HCT116 (cell line): ENCODE measurements around the gene SMARCA4. TPM values are rescaled to one million over a fixed set of nuclear protein-coding genes. Genes with fewer than 3 reads are reported as not detected.

Experiments
- ATAC-seq: fragments of 200-7000 bp; cut with Tn5 transposase; 2 replicates; pipeline ENCODE4 v1.9.1; 2020; ENCODE audit warnings: mild to moderate bottlenecking, moderate library complexity
- BruUV-seq: library from RNA; stranded (reverse); fragments of 400-500 nt; replicated peaks from 2 replicates; lab custom pipeline; 2021; lab: Mats Ljungman, UMichigan
- CTCF ChIA-PET: fragments of 300-600 bp; sonication (Branson Sonifier 250); formaldehyde crosslinking; loops from one replicate; lab custom pipeline; 2021; ENCODE audit warnings: antibody characterized with exemption; lab: Charles Lee
- POLR2A ChIA-PET: fragments of 300-600, 350-600 bp; sonication (Branson Sonifier 250); formaldehyde crosslinking; loops from one replicate; lab custom pipeline; 2021; ENCODE audit warnings: antibody characterized with exemption; lab: Charles Lee
- RAD21 ChIA-PET, 2 experiments: fragments of 300-600 bp; sonication (Branson Sonifier 250); formaldehyde crosslinking; loops; one replicate each; lab custom pipeline; 2023; ENCODE audit warnings: low total read pairs in 2 of 2; ENCODE audit not compliant: uncharacterized antibody in 2 of 2, unreplicated experiment in 2 of 2, low non-redundant PET in 1 of 2; lab: Charles Lee
- DNase-seq: peaks from one replicate; pipeline ENCODE4 v3.0.0-alpha.2; 2010; ENCODE audit warnings: low read depth, low spot score
- H2AFZ ChIP-seq: fragments of 200-600 bp; shearing (Covaris generic), sonication (generic); 2 replicates; pipeline ENCODE4 v1.6.1; 2017; ENCODE audit warnings: low read depth, mixed run types, mixed read lengths, antibody characterized with exemption, low read length; ENCODE audit not compliant: poor library complexity, severe bottlenecking
- H3K27ac ChIP-seq: 2 replicates; pipeline ENCODE4 v1.5.1; 2012; ENCODE audit warnings: low read depth, low read length
- H3K27me3 ChIP-seq: fragments of 200-600 bp; sonication (generic); 2 replicates; pipeline ENCODE4 v1.6.1; 2016; ENCODE audit warnings: mixed run types, low read length, mixed read lengths; ENCODE audit not compliant: insufficient read depth
- H3K36me3 ChIP-seq, 2 experiments: fragments of 200-500 bp in 1 of 2; fragments of 200-600 bp in 1 of 2; sonication (Bioruptor generic) in 1 of 2; sonication (generic) in 1 of 2; 2 replicates each; pipeline versions ENCODE4 v1.5.1 to v1.6.1; 2014 to 2016; ENCODE audit warnings: low read length in 2 of 2, inconsistent platforms in 1 of 2, mixed read lengths in 1 of 2, mixed run types in 1 of 2; ENCODE audit not compliant: insufficient read depth in 2 of 2, control insufficient read depth in 1 of 2
- H3K4me1 ChIP-seq, 2 experiments: fragments of 200-600 bp in 1 of 2; sonication (generic) in 1 of 2; 2 replicates each; pipeline versions ENCODE4 v1.5.1 to v1.6.1; 2012 to 2017; ENCODE audit warnings: low read length in 2 of 2, inconsistent platforms in 1 of 2, mild to moderate bottlenecking in 1 of 2, mixed read lengths in 1 of 2, mixed run types in 1 of 2, moderate library complexity in 1 of 2; ENCODE audit not compliant: insufficient read depth in 2 of 2, control insufficient read depth in 1 of 2
- H3K4me2 ChIP-seq: fragments of 200-600 bp; sonication (generic); 2 replicates; pipeline ENCODE4 v1.6.1; 2017; ENCODE audit warnings: mixed run types, low read length, mixed read lengths
- H3K4me3 ChIP-seq, 2 experiments: fragments of 200-600 bp in 1 of 2; sonication (generic) in 1 of 2; replicated peaks in 1 of 2; 2 replicates each; pipeline ENCODE4 v1.5.1; 2011 to 2016; ENCODE audit warnings: low read length in 2 of 2, control low read depth in 1 of 2, low read depth in 1 of 2, mild to moderate bottlenecking in 1 of 2, mixed read lengths in 1 of 2, mixed run types in 1 of 2
- H3K79me2 ChIP-seq: fragments of 200-600 bp; sonication (generic); 2 replicates; pipeline ENCODE4 v1.6.1; 2017; ENCODE audit warnings: mild to moderate bottlenecking, mixed run types, low read length, moderate library complexity, mixed read lengths; ENCODE audit not compliant: insufficient read depth
- H3K9ac ChIP-seq: fragments of 200-600 bp; sonication (generic); 2 replicates; pipeline ENCODE4 v1.6.1; 2016; ENCODE audit warnings: low read length, mixed read lengths
- H3K9me2 ChIP-seq: fragments of 200-600 bp; sonication (generic), shearing (Covaris generic); 2 replicates; pipeline ENCODE4 v1.6.1; 2017; ENCODE audit warnings: mixed run types, mild to moderate bottlenecking, moderate library complexity; ENCODE audit not compliant: insufficient read depth
- H3K9me3 ChIP-seq, 2 experiments: fragments of 200-500 bp in 1 of 2; fragments of 200-600 bp in 1 of 2; sonication (Bioruptor generic) in 1 of 2; sonication (generic) in 1 of 2; 2 replicates each; pipeline ENCODE4 v1.6.1; 2014 to 2017; ENCODE audit warnings: low read length in 2 of 2, mixed read lengths in 2 of 2, inconsistent platforms in 1 of 2, low read depth in 1 of 2, mild to moderate bottlenecking in 1 of 2, mixed run types in 1 of 2, moderate library complexity in 1 of 2; ENCODE audit not compliant: control insufficient read depth in 1 of 2, insufficient read depth in 1 of 2
- H4K20me1 ChIP-seq: fragments of 200-600 bp; sonication (generic), shearing (Covaris generic); 2 replicates; pipeline ENCODE4 v1.6.1; 2017; ENCODE audit warnings: mixed run types, mild to moderate bottlenecking, moderate library complexity; ENCODE audit not compliant: insufficient read depth
- ATF3 ChIP-seq: IDR thresholded peaks from 2 replicates; pipeline ENCODE4 v1.6.1; 2012
- CBX3 ChIP-seq: IDR thresholded peaks from 2 replicates; pipeline ENCODE4 v1.6.1; 2012; ENCODE audit warnings: low read depth
- CTCF ChIP-seq, 3 experiments: fragments of 200-600 bp in 1 of 3; sonication (generic) in 1 of 3; IDR thresholded peaks in 2 of 3; conservative IDR thresholded peaks in 1 of 3; 2 replicates each; pipeline ENCODE4 v1.5.1; 2012 to 2017; ENCODE audit warnings: low read depth in 2 of 3, low read length in 2 of 3, antibody characterized with exemption in 1 of 3, borderline replicate concordance in 1 of 3, control low read depth in 1 of 3, mild to moderate bottlenecking in 1 of 3, mixed read lengths in 1 of 3, mixed run types in 1 of 3, moderate library complexity in 1 of 3; ENCODE audit not compliant: insufficient read depth in 1 of 3
- ELF1 ChIP-seq: IDR thresholded peaks from 2 replicates; pipeline ENCODE4 v1.6.1; 2012; ENCODE audit warnings: low read depth, borderline replicate concordance
- EZH2 ChIP-seq: fragments of 200-600 bp; sonication (generic); IDR thresholded peaks from 2 replicates; pipeline ENCODE4 v1.6.1; 2017; ENCODE audit warnings: antibody characterized with exemption, mixed run types
- POLR2AphosphoS5 ChIP-seq: IDR thresholded peaks from 2 replicates; pipeline ENCODE4 v1.6.1; 2011; ENCODE audit warnings: mild to moderate bottlenecking, low read depth, low read length, moderate library complexity
- REST ChIP-seq: IDR thresholded peaks from 2 replicates; pipeline ENCODE4 v1.6.1; 2012; ENCODE audit warnings: low read depth
- SIN3A ChIP-seq: IDR thresholded peaks from 2 replicates; pipeline ENCODE4 v1.6.1; 2012; ENCODE audit warnings: low read depth
- SRF ChIP-seq: IDR thresholded peaks from 2 replicates; pipeline ENCODE4 v1.6.1; 2012; ENCODE audit warnings: low read depth
- TCF7L2 ChIP-seq: IDR thresholded peaks from 2 replicates; pipeline ENCODE4 v1.7.0; 2011; ENCODE audit warnings: borderline replicate concordance, inconsistent platforms; ENCODE audit not compliant: insufficient read depth, insufficient read length; ENCODE audit errors: extremely low read depth
- ZBTB33 ChIP-seq: IDR thresholded peaks from 2 replicates; pipeline ENCODE4 v1.6.1; 2011; ENCODE audit warnings: mild to moderate bottlenecking, low read length, moderate library complexity; ENCODE audit not compliant: insufficient replicate concordance; ENCODE audit errors: extremely low read depth
- ZFX ChIP-seq: fragments of 450-650 bp; IDR thresholded peaks from 2 replicates; pipeline ENCODE4 v1.6.1; 2017
- ZNF274 ChIP-seq: fragments of 200-500 bp; sonication (Bioruptor generic); IDR thresholded peaks from 2 replicates; pipeline ENCODE4 v1.6.1; 2014; ENCODE audit warnings: mild to moderate bottlenecking, low read depth, low read length, inconsistent platforms
- intact Hi-C: fragments of 100-400 bp; cut with micrococcal nuclease; formaldehyde crosslinking; loops from 2 replicates; pipeline ENCODE4 v1.10.0; 2022
- total RNA-seq: library from RNA; stranded (reverse); gene quantifications from one replicate; pipeline ENCODE4 v1.2.1, GENCODE V29; 2021; ENCODE audit not compliant: unreplicated experiment

SMARCA4 gene
- total RNA-seq, 1 experiment from 2014 or later, result 116 TPM

- Histone ChIP-seq H3K79me2 (peaks cover 94% of the 10 kb centered on the region), H3K27ac (no peak overlapping the region; the same call in 1 of the 2 replicates), H3K36me3 (peaks cover 34 to 51% of the 10 kb centered on the region in 2 experiments), H3K9me3 (no peaks in the 10 kb centered on the region), H3K4me3 (no peak overlapping the region), H3K4me2 (no peak overlapping the region), H2AFZ (no peak overlapping the region), H3K9ac (no peak overlapping the region), H4K20me1 (no peaks in the 10 kb centered on the region), H3K27me3 (no peaks in the 10 kb centered on the region), H3K9me2 (no peaks in the 10 kb centered on the region), H3K4me1 (peaks cover 25 to 43% of the 10 kb centered on the region in 2 experiments)
- TF ChIP-seq REST (no peak), ZBTB33 (no peak), ZNF274 (no peak), ELF1 (no peak), SRF (no peak), TCF7L2 (no peak), ATF3 (no peak), EZH2 (no peak), POLR2AphosphoS5 (no peak), CTCF (IDR thresholded peaks at IDR 0.05 in 2 of 3, conservative IDR thresholded peaks at IDR 0.05 in 1 of 3; ENCODE audit: borderline replicate concordance in 1 of 3, insufficient read depth in 1 of 3, low read depth in 2 of 3, low read length in 2 of 3) (no peak), CBX3 (no peak), ZFX (no peak), SIN3A (no peak)
- BruUV-seq, result no TSS peak
- DNase-seq (no peak), ATAC-seq (no peak)
- POLR2A ChIA-PET, result no interaction called here
- RAD21 ChIA-PET, result no interaction called here
- intact Hi-C loops, result loop anchor here (5.0 kb wide), 1 partner anchor 162 kb away; no protein-coding TSS in a partner anchor
- CTCF ChIA-PET, result no interaction called here
These were observed 138.0 kb downstream of the SMARCA4 start for GRCh38 chr19:11098861-11099260.
